ENCODE measurements around the gene FKBP5. TPM values are rescaled to one million over a fixed set of nuclear protein-coding genes. Genes with fewer than 3 reads are reported as not detected.

Gene FKBP5
- total RNA-seq, 2 donors from 2014 or later = 27.0 to 53.3 TPM

- Histone ChIP-seq H3K4me3 (ENCODE audit: low read length) (no peak overlapping the region), H3K27ac (ENCODE audit: low read depth, low read length) (no peak overlapping the region), H3K4me1 (ENCODE audit: control insufficient read depth, insufficient read depth, low read length) (no peaks in the 10 kb centered on the region), H3K27me3 (ENCODE audit: control insufficient read depth, insufficient read depth, low read length, poor library complexity, severe bottlenecking) (no peaks in the 10 kb centered on the region), H3K9me3 (ENCODE audit: control insufficient read depth, low read length) (no peaks in the 10 kb centered on the region), H3K36me3 (ENCODE audit: control insufficient read depth, insufficient read depth, low read length) (no peaks in the 10 kb centered on the region), H3K9ac (ENCODE audit: extremely low read depth, low read length, poor library complexity, severe bottlenecking) (no peak overlapping the region)
- Mint-ChIP-seq H3K9me3 (no peaks in the 10 kb centered on the region), H3K27me3 (ENCODE audit: insufficient read depth) (no peaks in the 10 kb centered on the region), H3K4me1 (no peaks in the 10 kb centered on the region), H3K4me3 (no peak overlapping the region), H3K36me3 (ENCODE audit: low read depth) (peaks cover 15% of the 10 kb centered on the region), H3K27ac (no peak overlapping the region)
- DNase-seq = no peak
- 100% methylated on average over 1 of the region's 1 CpG; no CpG with 5 or more reads in 1 of the 2 experiments for WGBS, 2 experiments (ENCODE audit: insufficient coverage in 1 of 2, insufficient read length in 1 of 2)
- TF ChIP-seq CTCF (conservative IDR thresholded peaks at IDR 0.05) = no peak
Measured at GRCh38 chr6:35620706-35621105, 68.0 kb downstream of the FKBP5 start.

- no peak for TF ChIP-seq CTCF (conservative IDR thresholded peaks at IDR 0.05)
- H3K4me3 ChIP-seq (ENCODE audit: low read length) = no peak overlapping the region
- Mint-ChIP-seq H3K4me1 (peaks cover 9% of the 10 kb centered on the region), H3K36me3 (ENCODE audit: low read depth) (peaks cover 29% of the 10 kb centered on the region), H3K9me3 (no peaks in the 10 kb centered on the region), H3K4me3 (no peak overlapping the region), H3K27me3 (ENCODE audit: insufficient read depth) (no peaks in the 10 kb centered on the region), H3K27ac (no peak overlapping the region)
- H3K9me3 ChIP-seq (ENCODE audit: control insufficient read depth, low read length) = no peaks in the 10 kb centered on the region
- no peak overlapping the region for H3K9ac ChIP-seq (ENCODE audit: extremely low read depth, low read length, poor library complexity, severe bottlenecking)
- DNase-seq = no peak
- no peak overlapping the region for H3K27ac ChIP-seq (ENCODE audit: low read depth, low read length)
- H3K27me3 ChIP-seq (ENCODE audit: control insufficient read depth, insufficient read depth, low read length, poor library complexity, severe bottlenecking) = no peaks in the 10 kb centered on the region
- 91% methylated on average over 1 of the region's 1 CpG; no CpG with 5 or more reads in 1 of the 2 experiments for WGBS, 2 experiments (ENCODE audit: insufficient coverage in 1 of 2, insufficient read length in 1 of 2)
- H3K36me3 ChIP-seq (ENCODE audit: control insufficient read depth, insufficient read depth, low read length) = no peaks in the 10 kb centered on the region
- no peaks in the 10 kb centered on the region for H3K4me1 ChIP-seq (ENCODE audit: control insufficient read depth, insufficient read depth, low read length)
Measured at GRCh38 chr6:35613762-35614161, 75.0 kb downstream of the FKBP5 start.

- TF ChIP-seq CTCF (conservative IDR thresholded peaks at IDR 0.05) = no peak
- 57 to 74% methylated on average over 2 to 3 of the region's 3 CpGs for WGBS, 2 experiments (ENCODE audit: insufficient coverage in 1 of 2, insufficient read length in 1 of 2)
- H3K27ac ChIP-seq (ENCODE audit: low read depth, low read length) = no peak overlapping the region
Measured at GRCh38 chr6:35611240-35611639, 77.5 kb downstream of the FKBP5 start.

More at GRCh38 chr6:35611240-35611639, 77.5 kb downstream of the FKBP5 start:
- DNase-seq = peak; percentile 54
- no peaks in the 10 kb centered on the region for H3K9me3 Mint-ChIP-seq
- Histone ChIP-seq H3K9me3 (ENCODE audit: control insufficient read depth, low read length) (no peaks in the 10 kb centered on the region), H3K4me3 (ENCODE audit: low read length) (no peak overlapping the region), H3K27me3 (ENCODE audit: control insufficient read depth, insufficient read depth, low read length, poor library complexity, severe bottlenecking) (no peaks in the 10 kb centered on the region), H3K4me1 (ENCODE audit: control insufficient read depth, insufficient read depth, low read length) (no peaks in the 10 kb centered on the region), H3K36me3 (ENCODE audit: control insufficient read depth, insufficient read depth, low read length) (no peaks in the 10 kb centered on the region), H3K9ac (ENCODE audit: extremely low read depth, low read length, poor library complexity, severe bottlenecking) (no peak overlapping the region)
- peaks cover 27% of the 10 kb centered on the region for H3K36me3 Mint-ChIP-seq (ENCODE audit: low read depth)
- no peak overlapping the region for H3K4me3 Mint-ChIP-seq
- peaks cover 9% of the 10 kb centered on the region for H3K4me1 Mint-ChIP-seq
- H3K27ac Mint-ChIP-seq = peak overlapping the region; percentile 11
- H3K27me3 Mint-ChIP-seq (ENCODE audit: insufficient read depth) = no peaks in the 10 kb centered on the region
